GM19035 (cell line): Measurements from ENCODE around the gene HOGA1.

Experiments
- ATAC-seq: cut with Tn5 transposase; IDR thresholded peaks from one replicate; pipeline ENCODE4 v1.9.1; 2021; ENCODE audit not compliant: unreplicated experiment

Gene HOGA1

DNA sequence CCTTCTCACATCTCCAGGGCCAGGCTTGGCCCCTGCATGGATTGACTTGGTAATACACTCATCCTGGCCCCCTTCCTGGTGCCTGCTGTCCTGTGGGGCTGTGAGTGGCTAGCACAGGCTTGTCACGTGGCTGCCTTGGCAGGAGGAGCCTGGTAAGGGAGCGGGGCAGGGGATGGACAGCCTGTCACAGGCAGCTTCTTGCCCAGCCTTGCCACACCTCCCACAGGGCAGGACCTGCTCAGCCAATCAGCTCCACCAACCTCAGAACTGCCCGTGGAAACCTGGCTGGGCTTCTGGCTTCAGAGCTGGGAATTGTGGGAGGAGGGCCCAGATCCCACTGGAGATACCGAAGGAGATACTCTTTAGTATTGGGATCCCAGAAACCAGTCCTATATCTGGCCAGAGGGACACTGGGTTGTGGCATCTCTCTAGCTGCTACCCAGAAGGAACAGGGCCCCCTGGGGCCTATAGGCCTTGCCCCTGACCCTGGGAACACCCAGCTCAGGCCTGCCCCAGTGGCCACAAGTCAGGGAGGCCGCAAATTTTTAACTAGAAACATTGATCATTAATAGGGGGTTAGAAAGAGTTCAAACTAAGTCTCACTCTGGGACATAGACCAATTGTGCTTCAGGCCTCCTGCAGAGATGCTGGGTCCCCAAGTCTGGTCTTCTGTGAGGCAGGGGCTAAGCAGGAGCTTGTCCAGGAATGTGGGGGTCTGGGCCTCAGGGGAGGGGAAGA is at the start of gene HOGA1:
Gene HOGA1 (plus strand): TSS at position 330 of the 738 bp plus-strand sequence. CDS start 315 bp downstream, at position 645.
- ATAC-seq: no peak

DNA sequence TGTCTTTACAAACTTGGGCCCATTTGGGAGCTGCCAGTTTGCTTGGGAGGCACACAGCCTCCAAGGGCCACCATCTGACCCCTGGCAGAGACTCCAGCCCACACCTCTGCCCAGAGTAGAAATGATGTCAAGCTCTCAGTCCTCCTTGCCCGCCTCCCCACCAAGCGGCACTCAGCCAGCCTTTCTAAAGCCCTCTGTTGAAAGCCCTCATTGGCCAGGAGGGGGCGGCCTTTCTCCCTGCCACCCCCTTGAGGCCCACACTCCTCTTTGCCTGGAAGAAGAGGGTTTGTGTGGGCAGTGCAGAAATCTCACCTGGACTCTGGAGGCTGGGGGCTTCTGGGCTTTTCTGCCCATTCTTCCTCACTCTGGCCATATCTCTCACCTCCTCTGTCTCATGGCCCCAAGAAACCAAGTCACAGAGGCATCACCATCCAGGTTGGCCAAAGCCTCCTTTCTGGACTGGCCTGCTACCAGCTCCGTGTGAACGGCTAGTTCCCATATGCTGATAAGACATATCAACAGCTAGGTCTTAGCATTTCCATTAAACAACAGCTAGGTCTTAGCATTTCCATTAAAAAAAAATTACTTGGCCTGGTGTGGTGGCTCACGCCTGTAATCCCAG is 49.3 kb upstream of the HOGA1 start:
- no peak for ATAC-seq

DNA sequence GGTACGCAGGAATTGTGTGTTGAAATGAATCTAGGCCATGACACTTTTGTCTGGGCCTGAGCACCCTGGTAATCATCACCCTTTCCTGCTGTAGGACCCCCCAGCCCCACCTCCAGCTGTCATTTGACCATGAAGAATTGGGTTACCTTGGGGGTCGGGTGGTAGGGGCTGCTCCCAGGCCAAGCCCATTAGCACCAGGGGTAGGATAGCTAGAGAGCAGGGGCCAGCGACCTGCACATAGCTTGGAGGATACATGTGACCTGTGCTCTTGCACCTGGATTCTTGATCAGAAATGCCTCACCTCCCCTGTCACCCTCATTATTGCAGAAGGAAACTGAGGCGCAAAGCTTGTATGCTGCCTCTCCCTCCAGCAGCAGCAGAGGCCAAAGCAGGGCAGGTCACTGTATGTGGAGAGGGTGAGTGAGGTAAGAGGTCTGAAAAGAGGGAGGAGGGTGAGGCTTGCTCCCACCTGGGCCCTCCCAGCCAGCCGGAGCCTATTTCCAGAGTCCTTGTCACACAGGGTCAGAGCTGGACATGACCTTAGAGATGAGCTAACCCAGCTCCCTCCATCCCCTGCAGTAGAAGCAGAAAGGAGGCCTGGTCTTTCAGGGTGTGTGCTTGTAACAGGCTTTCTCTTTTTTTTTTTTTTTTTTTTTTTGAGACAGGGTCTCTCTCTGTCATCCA is 46.9 kb upstream of the HOGA1 start:
- no peak for ATAC-seq

DNA sequence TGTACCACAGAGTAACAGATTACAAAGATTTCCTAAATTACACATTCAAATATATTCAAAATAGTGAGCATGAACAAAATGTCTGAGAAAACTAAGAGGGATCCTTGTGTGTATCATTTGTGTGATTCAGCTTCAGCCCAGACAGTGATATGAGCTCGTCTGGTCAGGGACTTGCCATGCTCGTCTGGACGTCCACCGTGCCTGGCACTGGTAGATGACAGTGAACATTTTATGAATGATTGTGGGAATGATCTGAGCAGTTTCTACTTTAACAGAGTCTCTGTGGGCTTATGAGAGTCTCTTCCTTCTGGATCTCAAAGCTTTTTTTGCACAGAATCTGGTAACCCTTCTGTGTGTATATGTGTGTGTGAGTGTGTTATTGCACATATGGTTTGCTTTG is 45.8 kb upstream of the HOGA1 start:
- no peak for ATAC-seq

DNA sequence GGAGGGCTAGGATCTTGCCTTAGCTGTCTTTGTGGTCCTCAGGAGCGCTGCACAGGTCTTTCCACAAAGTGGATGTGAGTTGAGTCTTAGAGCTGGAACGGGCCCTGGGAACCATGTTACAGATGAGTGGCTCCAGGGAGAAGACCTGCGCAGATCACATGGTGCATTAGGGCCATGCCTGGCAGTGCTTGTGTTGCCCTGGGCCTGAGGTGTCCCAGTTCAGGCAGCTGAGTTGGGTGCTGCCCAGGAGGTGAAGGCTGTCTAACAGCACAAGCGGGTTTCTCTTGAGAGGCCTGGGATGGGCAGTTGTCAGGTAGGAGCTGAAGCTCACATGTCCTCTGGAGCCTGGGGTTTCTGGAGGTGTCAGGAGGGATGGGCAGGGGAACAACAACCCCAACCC is 45.4 kb upstream of the HOGA1 start:
- no peak for ATAC-seq

DNA sequence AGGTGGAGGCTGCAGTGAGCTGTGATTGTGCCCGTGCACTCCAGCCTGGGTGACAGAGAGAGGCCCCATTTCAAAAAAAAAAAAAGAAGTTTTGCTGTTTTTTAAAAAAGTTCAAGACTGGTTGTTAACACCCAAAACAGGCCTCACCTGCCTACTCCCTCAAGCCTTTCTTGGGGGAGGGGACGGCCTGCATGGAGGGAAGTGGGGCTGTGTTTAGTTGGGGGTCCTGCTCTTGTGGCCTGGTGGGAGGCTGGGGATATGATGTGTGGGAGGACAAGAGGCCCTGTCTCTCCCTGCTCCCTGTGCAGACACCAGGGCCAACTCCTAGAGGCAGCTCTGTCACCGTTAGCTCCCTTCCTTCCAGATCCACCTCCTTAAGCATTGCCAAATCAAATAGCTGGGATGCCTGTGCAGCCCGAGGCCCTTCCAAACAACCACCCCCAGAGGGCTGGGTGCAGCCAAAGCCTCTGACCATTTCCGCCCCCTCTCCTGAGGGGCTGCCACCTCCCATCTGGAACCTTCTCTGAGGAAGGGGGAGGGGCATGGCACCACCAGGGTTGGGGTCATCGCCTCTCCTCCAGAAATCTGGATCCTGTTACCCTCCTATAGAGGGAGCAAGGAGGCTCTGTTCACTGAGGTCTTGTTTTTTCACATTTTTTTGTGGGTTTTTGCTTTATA is 44.5 kb upstream of the HOGA1 start:
- no peak for ATAC-seq

DNA sequence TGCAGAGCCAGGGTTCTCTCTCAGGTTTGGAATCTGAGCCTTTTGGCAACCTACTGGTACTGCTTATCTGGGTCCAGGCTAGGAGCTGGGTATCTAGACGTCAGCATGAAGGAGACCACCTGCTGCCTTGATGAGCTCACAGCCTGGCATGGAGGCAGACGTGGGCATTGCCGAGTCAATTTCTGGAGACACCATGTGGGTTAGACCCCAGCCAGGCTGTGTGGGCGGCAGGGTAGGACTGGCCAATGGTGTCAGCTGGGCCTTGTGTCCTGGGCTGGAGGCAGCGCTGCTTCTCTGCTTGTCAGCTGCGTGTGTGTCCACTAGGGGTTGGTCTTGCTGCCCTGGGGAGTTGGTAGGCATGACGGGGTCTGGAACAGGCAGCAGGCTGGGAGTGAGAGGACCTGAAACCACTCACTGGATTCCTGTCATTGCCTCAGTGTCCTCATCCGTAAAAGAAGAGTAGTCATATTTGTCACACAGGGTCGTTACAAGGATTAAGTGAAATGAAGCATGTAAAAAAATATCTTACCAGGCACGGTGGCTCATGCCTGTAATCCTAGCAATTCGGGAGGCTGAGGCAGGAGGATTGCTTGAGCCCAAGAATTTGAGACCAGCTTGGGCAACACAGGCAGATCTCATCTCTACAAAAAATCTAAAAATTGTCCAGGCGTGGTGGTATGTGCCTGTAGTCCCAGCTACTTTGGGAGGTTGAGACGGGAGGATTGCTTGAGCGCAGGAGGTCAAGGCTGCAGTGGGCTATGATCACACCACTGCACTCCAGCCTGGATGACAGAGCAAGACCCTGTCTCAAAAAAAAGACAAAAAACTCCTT is 43.3 kb upstream of the HOGA1 start:
- no peak for ATAC-seq

DNA sequence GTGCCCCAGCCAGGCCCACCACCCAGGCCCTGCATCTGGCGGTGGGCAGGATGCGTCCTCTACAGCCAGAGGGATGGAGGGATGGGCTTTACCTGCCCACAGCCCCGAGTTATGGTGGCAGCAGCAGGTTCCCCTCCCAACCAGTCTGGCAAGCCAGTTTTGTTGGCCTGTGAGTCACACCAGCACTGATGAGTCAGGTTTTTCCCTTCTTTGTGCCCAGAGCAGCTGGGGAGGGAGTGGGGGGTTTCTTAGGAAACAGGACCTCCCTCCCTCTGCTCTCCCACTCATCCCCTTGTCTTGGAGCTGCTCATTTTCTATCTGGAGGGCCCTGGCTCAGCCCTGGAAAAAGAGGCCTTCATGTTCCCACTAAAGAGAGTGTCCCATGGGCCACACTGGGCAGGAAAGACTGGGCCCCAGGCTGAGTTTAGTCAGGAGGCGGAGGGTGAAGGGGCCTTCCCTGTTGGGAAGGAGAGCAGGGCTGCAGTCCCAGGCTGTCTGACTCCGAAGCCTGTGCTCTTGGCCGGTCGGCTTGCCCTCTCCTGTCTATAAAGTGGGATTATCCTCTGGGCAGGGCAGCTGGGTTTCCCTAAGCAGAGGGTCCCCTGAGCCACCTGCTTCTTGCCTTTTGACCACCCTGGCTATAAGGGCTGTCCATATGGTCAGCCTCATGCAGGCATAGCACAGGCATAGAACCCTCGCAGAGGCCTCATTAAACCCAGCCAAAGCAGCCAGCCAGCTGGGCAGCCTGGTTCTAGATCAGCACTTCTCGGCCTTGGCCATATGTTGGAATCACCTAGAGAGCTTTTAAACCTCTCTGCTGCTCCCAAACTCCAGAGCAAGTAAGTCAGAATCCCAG is 41.8 kb upstream of the HOGA1 start:
- no peak for ATAC-seq

DNA sequence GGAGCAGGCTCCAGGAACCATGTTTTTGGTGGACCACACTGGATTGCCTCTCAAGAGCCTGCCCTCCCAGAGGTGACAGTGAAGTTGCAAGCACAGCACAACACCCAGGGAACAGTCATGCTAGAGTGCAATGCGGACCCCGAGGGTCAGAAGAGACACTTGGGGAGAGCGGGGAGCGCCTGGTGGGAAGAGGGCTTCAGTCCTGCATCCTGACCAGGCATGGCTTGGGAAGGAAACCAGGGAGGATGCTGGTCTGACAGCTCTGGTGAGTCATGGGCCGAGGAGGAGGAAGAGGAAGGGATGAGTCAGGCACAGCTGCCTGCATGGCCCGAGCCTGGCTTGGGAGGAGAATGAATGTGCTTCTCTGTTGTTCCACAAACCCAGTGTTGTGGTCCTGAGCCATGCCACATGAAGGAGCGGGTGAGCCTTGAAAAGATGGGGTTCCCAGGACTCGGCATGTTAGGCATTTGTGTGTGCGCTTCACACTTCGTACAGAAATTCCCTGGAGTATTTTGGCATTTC is 41.1 kb upstream of the HOGA1 start:
- no peak for ATAC-seq

DNA sequence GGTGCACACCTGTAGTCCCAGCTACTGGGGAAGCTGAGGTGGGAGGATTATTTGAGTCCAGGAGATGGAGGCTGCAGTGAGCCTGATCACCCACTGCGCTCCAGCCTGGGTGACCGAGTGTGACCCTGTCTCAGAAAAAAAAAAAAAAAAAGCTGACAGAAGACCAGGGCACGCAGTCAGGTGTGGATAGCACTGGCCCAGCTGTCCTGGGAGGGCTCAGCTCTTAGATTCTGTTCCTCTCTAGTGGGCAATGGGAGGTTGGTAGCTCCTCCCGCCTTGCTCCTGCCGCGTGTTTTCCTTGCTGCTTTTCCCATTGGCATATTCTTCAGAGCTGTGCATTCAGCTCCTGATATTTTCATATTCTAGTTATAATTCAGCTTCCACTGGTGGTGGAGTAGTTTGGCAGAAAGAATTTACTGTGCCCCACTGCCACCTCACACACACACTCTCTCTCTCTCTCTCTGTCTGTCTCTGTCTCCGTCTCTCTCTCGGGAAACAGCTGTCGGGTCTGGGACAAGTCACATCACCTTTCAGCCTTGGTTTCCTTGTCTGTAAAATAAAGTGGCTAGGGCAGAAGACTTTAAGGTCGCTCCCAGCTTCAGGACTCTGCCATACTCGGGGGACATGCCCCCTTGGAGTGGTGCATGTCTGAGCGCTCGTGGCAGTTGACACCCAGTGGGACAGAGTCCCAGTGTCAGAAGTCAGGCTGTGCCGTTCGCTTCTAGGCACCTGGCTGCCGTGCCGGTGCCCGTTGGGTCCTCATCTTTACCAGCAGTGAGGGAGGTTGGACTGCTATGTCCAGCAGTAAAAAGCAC is 37.5 kb upstream of the HOGA1 start:
- no peak for ATAC-seq

DNA sequence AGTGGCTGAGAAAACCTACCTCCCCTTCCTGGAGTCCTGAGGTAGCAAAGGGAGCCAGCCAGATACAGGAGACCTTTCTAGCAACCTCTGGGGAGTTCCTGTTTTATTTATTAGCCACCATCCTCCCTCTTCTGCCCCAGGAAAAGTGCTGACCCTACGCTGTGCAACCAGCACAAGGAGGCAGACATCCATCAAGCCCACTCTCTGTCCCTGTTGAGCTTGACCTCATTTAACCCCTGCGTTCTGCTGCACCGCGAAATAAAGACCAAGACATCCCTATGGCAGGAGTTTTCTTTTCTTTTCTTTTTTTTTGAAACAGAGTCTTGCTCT is 37.0 kb upstream of the HOGA1 start:
- no peak for ATAC-seq

DNA sequence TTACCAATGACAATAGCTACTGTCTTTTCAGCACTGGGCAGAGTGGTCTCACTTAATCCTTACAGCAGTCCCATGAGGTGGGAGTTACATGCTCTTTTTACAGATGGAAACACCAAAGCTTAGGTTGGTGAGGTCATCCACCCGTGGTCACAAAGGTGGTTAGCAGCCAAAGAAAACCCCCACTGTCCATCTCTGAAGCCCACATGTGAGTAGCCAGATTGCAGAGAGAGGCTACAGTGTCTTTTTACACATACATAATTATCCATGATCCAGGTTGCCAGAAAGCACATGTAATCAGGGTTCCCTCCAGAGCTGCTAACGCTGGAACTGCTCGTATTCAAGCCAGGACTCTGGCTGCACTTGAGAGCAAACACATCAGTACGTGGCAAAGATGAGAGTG is 36.2 kb upstream of the HOGA1 start:
- ATAC-seq: no peak

DNA sequence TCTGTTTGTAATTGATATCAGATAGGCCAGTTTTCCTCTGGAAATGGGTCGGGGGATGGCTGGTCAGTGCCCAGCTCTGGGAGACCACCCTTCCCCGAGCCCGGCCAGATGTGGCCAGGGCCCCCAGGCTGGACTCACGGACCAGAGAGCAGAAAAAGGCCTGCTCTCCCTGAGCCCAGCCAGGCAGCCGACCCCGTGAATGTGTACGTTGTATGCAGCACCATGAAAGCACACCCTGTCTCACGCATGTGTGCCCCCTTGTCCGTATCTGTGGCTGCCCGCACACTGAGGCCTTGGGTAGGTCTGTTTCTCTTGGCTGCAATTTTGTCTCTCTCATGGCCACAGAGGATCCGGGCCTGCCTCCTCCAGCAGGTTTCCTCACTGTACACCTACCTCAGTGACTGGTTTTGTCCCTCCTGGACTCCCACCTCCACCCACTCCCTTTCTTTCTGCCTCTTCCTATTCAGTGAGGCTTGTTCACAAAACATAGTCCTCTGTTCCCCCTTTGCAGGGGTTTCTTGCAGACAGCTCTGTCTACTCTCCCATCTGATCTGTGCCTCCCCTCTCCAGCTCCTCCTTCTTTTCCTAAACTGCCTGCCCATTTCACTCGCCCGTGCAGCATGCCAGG is 35.2 kb upstream of the HOGA1 start:
- ATAC-seq: no peak

DNA sequence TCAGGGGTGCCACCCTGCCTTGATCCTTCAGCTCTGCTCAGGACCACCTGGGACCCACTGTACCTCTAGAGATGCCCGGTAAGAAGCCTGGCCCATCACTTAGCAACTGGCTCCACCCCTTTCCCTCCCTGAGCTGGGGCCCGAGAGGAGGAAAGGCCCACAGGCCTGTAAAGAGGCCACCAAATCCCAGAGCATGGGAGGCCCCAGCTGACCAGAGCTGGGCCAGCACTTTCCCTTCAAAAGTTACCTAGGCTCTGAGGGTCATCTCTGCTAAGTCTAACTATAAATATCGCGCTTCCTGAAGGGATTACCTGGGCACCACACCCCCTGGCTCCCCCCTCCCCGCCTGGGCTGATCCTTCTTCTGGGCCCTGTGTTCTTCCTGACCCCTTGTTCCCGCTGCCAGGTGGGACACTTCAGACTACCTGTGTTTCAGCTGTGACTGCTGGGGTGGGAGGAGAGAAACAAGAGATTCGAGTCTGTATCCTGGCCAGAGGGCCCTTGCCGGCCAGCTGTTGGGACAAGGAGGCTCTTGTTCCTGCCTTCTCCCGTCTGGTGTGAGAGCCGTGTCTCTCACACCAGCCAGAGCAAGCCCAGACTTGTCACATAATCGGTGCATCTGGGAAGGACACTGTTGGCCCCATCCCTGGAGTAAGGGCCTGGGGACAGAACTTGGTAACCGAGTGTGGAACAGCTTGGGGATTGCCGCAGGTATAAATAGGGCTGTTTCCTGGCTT is 34.4 kb upstream of the HOGA1 start:
- ATAC-seq: no peak

DNA sequence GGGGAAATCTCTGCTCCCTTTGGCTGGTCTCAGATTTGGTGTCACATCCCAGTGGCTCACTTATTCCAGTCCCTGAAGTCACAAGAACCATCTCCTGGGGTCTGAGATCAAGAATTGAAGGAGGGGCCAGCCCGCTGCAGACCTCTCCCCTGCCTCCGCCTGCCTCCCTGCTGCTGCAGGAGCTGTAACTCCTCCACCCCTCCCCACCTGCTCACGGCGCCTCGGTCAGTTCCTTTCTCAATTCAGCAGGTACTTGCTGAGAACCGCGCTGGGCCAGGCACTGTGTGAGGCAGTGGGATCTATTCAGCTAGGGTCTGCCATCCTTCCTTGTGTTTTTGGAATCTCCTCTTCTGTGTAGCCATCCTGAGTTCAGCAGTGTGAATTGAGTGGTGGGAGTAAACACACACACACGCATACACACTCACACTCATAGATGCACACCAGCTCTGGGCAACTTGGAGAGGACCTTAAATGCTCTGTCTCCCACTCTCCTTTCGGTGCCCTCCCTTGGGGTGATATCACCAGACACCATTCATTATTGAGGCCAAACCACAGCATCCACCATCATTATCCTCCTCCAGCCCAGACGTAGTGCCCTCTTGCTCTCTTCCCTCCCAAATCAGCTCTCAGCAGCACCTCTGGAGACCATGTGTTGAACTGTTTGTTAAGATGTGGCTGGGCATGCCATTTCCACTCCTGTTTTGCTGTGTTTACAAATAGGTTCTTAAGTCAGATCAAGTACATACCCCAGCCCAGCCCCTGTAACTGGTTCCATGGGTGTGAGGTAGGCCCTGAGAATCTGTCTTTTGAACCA is 33.6 kb upstream of the HOGA1 start:
- ATAC-seq: no peak

DNA sequence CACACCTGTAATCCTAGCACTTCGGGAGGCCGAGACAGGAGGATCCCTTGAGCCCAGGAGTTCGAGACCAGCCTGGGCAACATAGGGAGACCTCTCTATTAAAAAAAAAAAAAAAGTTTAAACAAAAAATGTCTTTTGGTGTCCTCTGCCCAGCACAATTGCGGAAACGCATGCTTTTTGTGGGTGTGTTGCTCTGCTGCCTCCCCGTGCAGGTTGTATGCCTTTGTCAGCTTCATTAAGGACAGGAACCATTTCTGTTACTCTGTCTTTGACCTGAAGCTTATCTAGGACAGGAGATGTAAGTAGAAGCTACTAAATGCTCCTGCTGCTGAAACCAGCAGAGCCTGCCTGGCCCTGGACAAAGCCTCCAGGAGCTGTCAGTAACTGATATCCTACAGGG is 32.9 kb upstream of the HOGA1 start:
- no peak for ATAC-seq

DNA sequence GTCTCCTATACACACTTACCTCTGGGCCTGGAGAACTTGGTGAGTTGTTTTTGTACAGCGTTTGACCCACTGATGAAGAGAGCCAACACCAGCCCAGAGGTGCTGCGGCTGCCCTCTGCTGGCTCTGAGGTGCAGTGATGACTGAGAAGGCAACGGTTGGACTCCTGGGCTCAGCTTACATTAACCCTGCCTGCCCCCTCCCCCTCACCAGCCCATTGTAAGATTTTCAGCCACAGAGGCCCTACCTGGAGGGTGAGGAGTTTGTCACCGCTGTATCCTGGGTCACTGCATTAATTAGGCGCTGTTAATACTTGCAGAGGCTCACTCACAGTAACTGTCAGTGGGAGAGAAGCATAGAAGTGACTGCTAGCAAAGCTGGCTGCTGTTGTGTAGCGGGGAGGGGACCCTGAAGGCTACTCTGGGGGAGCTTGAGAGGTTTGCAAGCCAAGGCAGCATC is 30.6 kb upstream of the HOGA1 start:
- no peak for ATAC-seq
